H1 (cell line): ENCODE results near the gene SLFN12. TPM values are rescaled to one million over a fixed set of nuclear protein-coding genes. Genes with fewer than 3 reads are reported as not detected.

Source experiments
- CTCF ChIA-PET: fragments of 300-600 bp; sonication (Branson Sonifier 250); formaldehyde crosslinking; loops from one replicate; lab custom pipeline; 2021; ENCODE audit not compliant: partially characterized antibody; lab: Charles Lee
- POLR2A ChIA-PET: fragments of 300-600 bp; sonication (Branson Sonifier 250); formaldehyde crosslinking; loops from one replicate; lab custom pipeline; 2021; ENCODE audit warnings: inconsistent platforms; ENCODE audit not compliant: partially characterized antibody; lab: Charles Lee
- DNase-seq, 2 experiments: peaks; one replicate each; pipeline versions ENCODE4 v3.0.0 to v3.0.0-alpha.2; 2010 to 2022; ENCODE audit warnings: low spot score in 2 of 2, low read depth in 1 of 2, mixed read lengths in 1 of 2
- FAIRE-seq: peaks from 2 replicates; lab custom pipeline; 2011; peaks lifted over from hg19 to GRCh38; lab: Jason Lieb, UNC
- H2AFZ ChIP-seq: 2 replicates; pipeline ENCODE4 v1.8.1; 2012; ENCODE audit warnings: low read length, inconsistent platforms
- H2AK5ac ChIP-seq: 2 replicates; pipeline ENCODE4 v1.6.1; 2013; ENCODE audit warnings: low read depth, low read length
- H2BK120ac ChIP-seq: replicated peaks from 2 replicates; pipeline ENCODE3; 2013; ENCODE audit warnings: low read depth, low read length, inconsistent platforms
- H2BK12ac ChIP-seq: 2 replicates; pipeline ENCODE4 v1.6.1; 2013; ENCODE audit warnings: low read depth, low read length
- H2BK15ac ChIP-seq: 2 replicates; pipeline ENCODE4 v1.6.1; 2013; ENCODE audit warnings: low read length
- H2BK20ac ChIP-seq: 2 replicates; pipeline ENCODE4 v1.6.1; 2013; ENCODE audit warnings: low read length
- H2BK5ac ChIP-seq: 2 replicates; pipeline ENCODE4 v1.6.1; 2013; ENCODE audit warnings: low read depth, low read length
- H3K14ac ChIP-seq: 2 replicates; pipeline ENCODE4 v1.6.1; 2013; ENCODE audit warnings: inconsistent platforms; ENCODE audit not compliant: insufficient read length
- H3K18ac ChIP-seq: 2 replicates; pipeline ENCODE4 v1.6.1; 2013; ENCODE audit warnings: low read length; ENCODE audit errors: extremely low read depth
- H3K23ac ChIP-seq: 2 replicates; pipeline ENCODE4 v1.6.1; 2013; ENCODE audit warnings: inconsistent platforms; ENCODE audit not compliant: insufficient read length
- H3K23me2 ChIP-seq: 2 replicates; pipeline ENCODE4 v1.6.1; 2013; ENCODE audit warnings: low read depth, low read length
- H3K27ac ChIP-seq: 2 replicates; pipeline ENCODE4 v1.6.1; 2011; ENCODE audit warnings: low read depth, low read length, inconsistent platforms
- H3K27me3 ChIP-seq, 4 experiments: replicated peaks in 1 of 4; 1 replicate in 1 of 4; 2 replicates in 3 of 4; pipeline versions ENCODE4 v1.6.1 to v1.8.1; 2011 to 2013; ENCODE audit warnings: low read length in 3 of 4, mild to moderate bottlenecking in 3 of 4, inconsistent platforms in 2 of 4, mixed read lengths in 2 of 4, moderate library complexity in 1 of 4; ENCODE audit not compliant: control insufficient read depth in 3 of 4, insufficient read depth in 3 of 4; ENCODE audit errors: extremely low read depth in 1 of 4
- H3K36me3 ChIP-seq, 4 experiments: 2 replicates each; pipeline versions ENCODE4 v1.6.1 to v1.8.1; 2011 to 2013; ENCODE audit warnings: mild to moderate bottlenecking in 4 of 4, low read length in 3 of 4, moderate library complexity in 2 of 4, control low read depth in 1 of 4, inconsistent platforms in 1 of 4; ENCODE audit not compliant: insufficient read depth in 4 of 4, control insufficient read depth in 2 of 4
- H3K4ac ChIP-seq: replicated peaks from 2 replicates; pipeline ENCODE3; 2013; ENCODE audit warnings: low read length, low read depth, mixed read lengths, inconsistent platforms; ENCODE audit not compliant: insufficient read length
- H3K4me1 ChIP-seq, 4 experiments: replicated peaks in 1 of 4; 1 replicate in 1 of 4; 2 replicates in 3 of 4; pipeline versions ENCODE4 v1.6.1 to v1.8.1; 2011 to 2013; ENCODE audit warnings: low read length in 3 of 4, inconsistent platforms in 2 of 4, mixed read lengths in 1 of 4; ENCODE audit not compliant: insufficient read depth in 4 of 4, control insufficient read depth in 3 of 4
- H3K4me2 ChIP-seq, 2 experiments: 2 replicates each; pipeline versions ENCODE4 v1.6.1 to v1.8.1; 2011 to 2013; ENCODE audit warnings: low read depth in 2 of 2, low read length in 2 of 2, control low read depth in 1 of 2, inconsistent platforms in 1 of 2, mild to moderate bottlenecking in 1 of 2; ENCODE audit not compliant: insufficient read depth in 1 of 2
- H3K4me3 ChIP-seq, 4 experiments: fragments of 200-600, 300-600 bp in 1 of 4; sonication (generic), shearing (Covaris generic), sonication (Bioruptor Twin) in 1 of 4; 2 replicates each; pipeline versions ENCODE4 v1.5.1 to v1.8.1; 2011 to 2016; ENCODE audit warnings: low read length in 4 of 4, low read depth in 3 of 4, control low read depth in 2 of 4, inconsistent platforms in 2 of 4, mild to moderate bottlenecking in 2 of 4, mixed read lengths in 1 of 4, moderate library complexity in 1 of 4; ENCODE audit not compliant: insufficient read depth in 2 of 4; ENCODE audit errors: extremely low read depth in 1 of 4
- H3K56ac ChIP-seq: replicated peaks from 2 replicates; pipeline ENCODE3; 2013; ENCODE audit warnings: low read depth, mild to moderate bottlenecking, mixed read lengths, low read length, inconsistent platforms; ENCODE audit not compliant: insufficient read length
- H3K79me1 ChIP-seq: 2 replicates; pipeline ENCODE4 v1.6.1; 2013; ENCODE audit warnings: low read depth, low read length, control low read depth
- H3K79me2 ChIP-seq, 2 experiments: 2 replicates each; pipeline versions ENCODE4 v1.6.1 to v1.8.1; 2012 to 2013; ENCODE audit warnings: low read length in 2 of 2, mild to moderate bottlenecking in 2 of 2, inconsistent platforms in 1 of 2; ENCODE audit not compliant: insufficient read depth in 2 of 2, control insufficient read depth in 1 of 2
- H3K9ac ChIP-seq, 4 experiments: replicated peaks in 1 of 4; 1 replicate in 1 of 4; 2 replicates in 3 of 4; pipeline versions ENCODE4 v1.6.1 to v1.8.1; 2011 to 2013; ENCODE audit warnings: low read depth in 3 of 4, low read length in 3 of 4, control low read depth in 2 of 4, mild to moderate bottlenecking in 2 of 4, moderate library complexity in 2 of 4, inconsistent platforms in 1 of 4; ENCODE audit errors: extremely low read depth in 1 of 4
- H3K9me3 ChIP-seq, 2 experiments: 2 replicates each; pipeline versions ENCODE4 v1.6.1 to v1.8.1; 2012 to 2013; ENCODE audit warnings: mild to moderate bottlenecking in 2 of 2, moderate library complexity in 2 of 2, control low read depth in 1 of 2, inconsistent platforms in 1 of 2, low read depth in 1 of 2, low read length in 1 of 2, mixed read lengths in 1 of 2; ENCODE audit not compliant: insufficient read depth in 2 of 2
- H4K20me1 ChIP-seq, 2 experiments: replicated peaks in 1 of 2; 2 replicates each; pipeline versions ENCODE3 to v1.8.1; 2011 to 2013; ENCODE audit warnings: inconsistent platforms in 2 of 2, low read length in 2 of 2, mild to moderate bottlenecking in 1 of 2; ENCODE audit not compliant: insufficient read depth in 2 of 2, control insufficient read depth in 1 of 2
- H4K5ac ChIP-seq: 2 replicates; pipeline ENCODE4 v1.6.1; 2013; ENCODE audit warnings: low read length, low read depth, mixed read lengths, inconsistent platforms; ENCODE audit not compliant: insufficient read length
- H4K8ac ChIP-seq: 2 replicates; pipeline ENCODE4 v1.8.0; 2013; ENCODE audit warnings: mild to moderate bottlenecking, moderate library complexity, low read length, inconsistent platforms; ENCODE audit not compliant: insufficient read depth; ENCODE audit errors: extremely low read depth
- H4K91ac ChIP-seq: replicated peaks from 2 replicates; pipeline ENCODE3; 2013; ENCODE audit warnings: low read length, mixed read lengths, inconsistent platforms; ENCODE audit not compliant: insufficient read length
- ATF3 ChIP-seq: IDR thresholded peaks from 2 replicates; pipeline ENCODE4 v1.6.1; 2011; ENCODE audit warnings: low read depth, mild to moderate bottlenecking, low read length; ENCODE audit not compliant: insufficient read depth
- CTCF ChIP-seq, 3 experiments: IDR thresholded peaks; 1 replicate in 2 of 3; 2 replicates in 1 of 3; pipeline versions ENCODE4 v1.5.1 to v1.6.1; 2011; ENCODE audit warnings: low read length in 3 of 3, mild to moderate bottlenecking in 3 of 3, inconsistent platforms in 2 of 3, low read depth in 1 of 3, moderate library complexity in 1 of 3; ENCODE audit not compliant: insufficient read depth in 1 of 3; ENCODE audit errors: control extremely low read depth in 1 of 3
- FOSL1 ChIP-seq: IDR thresholded peaks from 2 replicates; pipeline ENCODE4 v1.6.1; 2011; ENCODE audit warnings: mild to moderate bottlenecking, low read depth, low read length, moderate library complexity; ENCODE audit not compliant: insufficient read depth
- MAX ChIP-seq: IDR thresholded peaks from 2 replicates; pipeline ENCODE4 v1.6.1; 2012; ENCODE audit warnings: inconsistent platforms
- RFX5 ChIP-seq: IDR thresholded peaks from 2 replicates; pipeline ENCODE4 v1.6.1; 2011; ENCODE audit warnings: low read depth, low read length, improper control_type of control experiment, borderline replicate concordance
- SIRT6 ChIP-seq: IDR thresholded peaks from one replicate; pipeline ENCODE4 v1.7.1; 2012; ENCODE audit warnings: low read length, inconsistent platforms
- SP2 ChIP-seq: IDR thresholded peaks from 2 replicates; pipeline ENCODE4 v1.6.1; 2012; ENCODE audit warnings: mild to moderate bottlenecking, low read length, inconsistent platforms
- SRF ChIP-seq: IDR thresholded peaks from 2 replicates; pipeline ENCODE4 v1.6.1; 2011; ENCODE audit warnings: mild to moderate bottlenecking, low read depth, low read length, moderate library complexity
- TCF12 ChIP-seq: IDR thresholded peaks from 2 replicates; pipeline ENCODE4 v1.6.1; 2011; ENCODE audit warnings: low read depth, mild to moderate bottlenecking, low read length
- USF2 ChIP-seq: IDR thresholded peaks from 2 replicates; pipeline ENCODE4 v1.6.1; 2011; ENCODE audit warnings: low read length, improper control_type of control experiment
- YY1 ChIP-seq: IDR thresholded peaks from 2 replicates; pipeline ENCODE4 v1.6.1; 2011; ENCODE audit warnings: low read depth, mild to moderate bottlenecking, low read length
- WGBS, 2 experiments: shearing (Covaris generic) in 1 of 2; methylation state at CpG; one replicate each; pipeline versions ENCODE4 v1.1.6 to v1.1.7; 2013 to 2015; ENCODE audit warnings: low lambda C conversion rate in 2 of 2, mixed read lengths in 2 of 2, inconsistent platforms in 1 of 2, low coverage in 1 of 2, missing lambda C conversion rate in 1 of 2; ENCODE audit not compliant: insufficient replicate concordance in 2 of 2, insufficient coverage in 1 of 2, insufficient read length in 1 of 2; ENCODE audit errors: extremely low coverage in 1 of 2, missing lambda C conversion rate in 1 of 2; 5-methylcytosine and 5-hydroxymethylcytosine counted together
- polyA plus RNA-seq, 7 experiments: library from polyadenylated mRNA; depleted of rRNA in 3 of 7; stranded (reverse) in 5 of 7; unstranded in 2 of 7; fragments of >200 nt in 5 of 7; fragments of 200-250 nt in 2 of 7; gene quantifications; 1 replicate in 5 of 7; 2 replicates in 1 of 7; 4 replicates in 1 of 7; pipeline versions ENCODE4 v1.2.1 to v1.2.3, GENCODE V29; 2011 to 2013; ENCODE audit warnings: missing spikeins in 2 of 7, mixed read lengths in 2 of 7
- total RNA-seq: library from RNA; stranded (reverse); fragmentation: NEBNext Ultra II Directional; extraction: Animal tissue kit (Norgen Biotek cat#: 25700); gene quantifications from 2 replicates; pipeline ENCODE4 v1.2.1, GENCODE V29; 2021

SLFN12 gene
- total and polyA plus RNA-seq, 2 of the 8 experiments (the other 6 are each of a cell fraction or from before 2014, with no cell fraction given) = 1.6 to 10.7 TPM

GRCh38 chr17:35479271-35479670 lies 47.0 kb upstream of the SLFN12 start:
- H3K79me2 ChIP-seq = no peaks in the 10 kb centered on the region
- no peaks in the 10 kb centered on the region for H3K23me2 ChIP-seq
- H3K56ac ChIP-seq = no peak overlapping the region
- ChIA-PET POLR2A (no interaction called here), CTCF (no interaction called here)
- H4K8ac ChIP-seq = no peak overlapping the region
- H3K14ac ChIP-seq = no peak overlapping the region
- no peak overlapping the region for H2AK5ac ChIP-seq
- peaks cover 7 to 56% (median 25%) of the 10 kb centered on the region in 4 experiments for H3K27me3 ChIP-seq
- no peak overlapping the region for H3K4me2 ChIP-seq
- FAIRE-seq = no peak
- H3K18ac ChIP-seq = no peak overlapping the region
- no peak overlapping the region for H3K23ac ChIP-seq
- no peak overlapping the region for H2BK120ac ChIP-seq
- H3K36me3 ChIP-seq = no peaks in the 10 kb centered on the region
- no peak overlapping the region for H2BK12ac ChIP-seq
- H4K91ac ChIP-seq = no peak overlapping the region
- no peak overlapping the region for H2BK15ac ChIP-seq
- no peaks in the 10 kb centered on the region for H3K4me1 ChIP-seq
- no peaks in the 10 kb centered on the region for H3K9me3 ChIP-seq
- H3K27ac ChIP-seq = no peak overlapping the region
- H3K4me3 ChIP-seq = no peak overlapping the region
- H3K79me1 ChIP-seq = no peaks in the 10 kb centered on the region
- 60% methylated on average over 5 of the region's 5 CpGs; no CpG with 5 or more reads in 1 of the 2 experiments for WGBS, 2 experiments
- no peak overlapping the region for H2BK20ac ChIP-seq
- H3K4ac ChIP-seq = no peak overlapping the region
- no peak overlapping the region for H2AFZ ChIP-seq
- no peak for DNase-seq
- H4K20me1 ChIP-seq = peaks cover 0 to under 1% of the 10 kb centered on the region in 2 experiments
- H4K5ac ChIP-seq = no peak overlapping the region
- H2BK5ac ChIP-seq = no peak overlapping the region
- H3K9ac ChIP-seq = no peak overlapping the region
- TF ChIP-seq SP2 (no peak), SIRT6 (no peak), SRF (no peak), CTCF (IDR thresholded peaks at IDR 0.05; ENCODE audit: control extremely low read depth in 1 of 3, insufficient read depth in 1 of 3, low read depth in 1 of 3, low read length in 3 of 3) (no peak), ATF3 (no peak), TCF12 (no peak), YY1 (no peak), FOSL1 (no peak), USF2 (no peak), MAX (no peak), RFX5 (no peak)
